Activated CD8-positive, alpha-beta T cell treated with anti-CD3 and anti-CD28 coated beads for 36 hours (primary cell): ENCODE measurements around the gene PSKH1. TPM values are rescaled to one million over a fixed set of nuclear protein-coding genes. Genes with fewer than 3 reads are reported as not detected.
A peak's percentile ranks its signal among the peaks of the same experiment; 100 is the strongest.

ENCODE experiments used
- ATAC-seq: fragments of 200-7000 bp; cut with Tn5 transposase; one replicate; pipeline ENCODE4 v1.10.0; 2021; ENCODE audit warnings: mild to moderate bottlenecking, moderate library complexity
- CTCF ChIA-PET: fragments of 350-600 bp; sonication (Branson Sonifier 250); formaldehyde crosslinking; loops from one replicate; lab custom pipeline; 2021; ENCODE audit warnings: antibody characterized with exemption; lab: Charles Lee
- POLR2A ChIA-PET: fragments of 350-600 bp; sonication (Branson Sonifier 250); formaldehyde crosslinking; loops from one replicate; lab custom pipeline; 2021; ENCODE audit warnings: antibody characterized with exemption; lab: Charles Lee
- DNase-seq: peaks from one replicate; pipeline ENCODE4 v3.0.0-alpha.2; 2020
- H3K27ac Mint-ChIP-seq: one replicate; pipeline ENCODE4 v1.8.0; 2021; ENCODE audit warnings: mild to moderate bottlenecking, mixed read lengths
- H3K27me3 Mint-ChIP-seq: one replicate; pipeline ENCODE4 v1.8.0; 2021; ENCODE audit warnings: mixed read lengths
- H3K36me3 Mint-ChIP-seq: one replicate; pipeline ENCODE4 v1.8.0; 2021; ENCODE audit warnings: low read depth, mixed read lengths
- H3K4me1 Mint-ChIP-seq: one replicate; pipeline ENCODE4 v1.8.0; 2021; ENCODE audit warnings: low read depth, mixed read lengths
- H3K4me3 Mint-ChIP-seq: one replicate; pipeline ENCODE4 v1.8.0; 2021; ENCODE audit warnings: mild to moderate bottlenecking, moderate library complexity, mixed read lengths
- H3K9me3 Mint-ChIP-seq: one replicate; pipeline ENCODE4 v1.8.0; 2021; ENCODE audit warnings: mixed read lengths
- CTCF ChIP-seq: fragments of 200-600 bp; IDR thresholded peaks from one replicate; pipeline ENCODE4 v1.8.0; 2022; ENCODE audit warnings: antibody characterized with exemption, mild to moderate bottlenecking
- intact Hi-C: fragments of 100-400 bp; cut with micrococcal nuclease; formaldehyde crosslinking; loops from one replicate; pipeline ENCODE4 v1.10.0; 2022
- total RNA-seq, 2 experiments: library from RNA; stranded (reverse); gene quantifications; one replicate each; pipeline ENCODE4 v1.2.3, GENCODE V29; 2021

The PSKH1 gene
- total RNA-seq, 2 experiments from 2014 or later = 8.4 to 8.5 TPM

- peak; percentile 94 for TF ChIP-seq CTCF
- H3K36me3 Mint-ChIP-seq = peaks cover 17% of the 10 kb centered on the region
- intact Hi-C loops = loop anchor here (2.0 kb wide), 1 partner anchor 45 kb away; no protein-coding TSS in a partner anchor
- peak; percentile 87 for ATAC-seq
- no peak overlapping the region for H3K27ac Mint-ChIP-seq
- CTCF ChIA-PET = interaction anchor here (0.6 to 6.3 kb wide), 41 partner anchors 8 to 1252 kb away, joined by 3 to 81 read pairs (median 6); partner anchors contain the start of genes ATP6V0D1, CENPT, CTRL and DDX28
- peak; percentile 83 for DNase-seq
- H3K27me3 Mint-ChIP-seq = no peaks in the 10 kb centered on the region
- no peak overlapping the region for H3K4me3 Mint-ChIP-seq
- POLR2A ChIA-PET = interaction anchor here (0.5 to 2.0 kb wide), 9 partner anchors 9 to 82 kb away, joined by 3 to 8 read pairs (median 3); partner anchors contain the start of genes CENPT and EDC4
- no peaks in the 10 kb centered on the region for H3K4me1 Mint-ChIP-seq
- H3K9me3 Mint-ChIP-seq = no peaks in the 10 kb centered on the region
Measured at GRCh38 chr16:67883872-67884261, 9.2 kb upstream of the PSKH1 start.

- POLR2A ChIA-PET = interaction anchor here (1.0 to 2.0 kb wide), 5 partner anchors 8 to 37 kb away, joined by 3 to 8 read pairs (median 3); partner anchors contain the start of genes CENPT and EDC4
Measured at GRCh38 chr16:67884684-67885083, 8.4 kb upstream of the PSKH1 start, which contains the start of gene NRN1L. TSS of gene NRN1L (plus strand) at chr16:67884885. CDS start at chr16:67884904, 19 bp downstream.

GRCh38 chr16:67885545-67885944 is 7.5 kb upstream of the PSKH1 start:
- H3K27me3 Mint-ChIP-seq = no peaks in the 10 kb centered on the region
- POLR2A ChIA-PET = interaction anchor here (0.7 to 1.3 kb wide), 3 partner anchors 39 to 57 kb away, joined by 3 to 4 read pairs (median 3); no protein-coding TSS in a partner anchor
- H3K36me3 Mint-ChIP-seq = peaks cover 7% of the 10 kb centered on the region
- CTCF ChIA-PET = interaction anchor here (0.7 to 6.3 kb wide), 8 partner anchors 7 to 364 kb away, joined by 3 to 81 read pairs (median 18); partner anchors contain the start of gene PSKH1
- no peak overlapping the region for H3K27ac Mint-ChIP-seq
- H3K4me1 Mint-ChIP-seq = no peaks in the 10 kb centered on the region
- no peak overlapping the region for H3K4me3 Mint-ChIP-seq
- intact Hi-C loops = no loop called here
- TF ChIP-seq CTCF = no peak
- no peak for ATAC-seq
- no peaks in the 10 kb centered on the region for H3K9me3 Mint-ChIP-seq
- DNase-seq = no peak

More at GRCh38 chr16:67884684-67885083, 8.4 kb upstream of the PSKH1 start, which contains the start of gene NRN1L:
- H3K4me3 Mint-ChIP-seq = no peak within 1 kb of the TSS
- intact Hi-C loops = no loop called here
- H3K4me1 Mint-ChIP-seq = no peaks in the 10 kb centered on the region
- CTCF ChIA-PET = interaction anchor here (1.2 to 6.3 kb wide), 28 partner anchors 8 to 403 kb away, joined by 3 to 81 read pairs (median 12); partner anchors contain the start of genes ATP6V0D1, CTRL, EDC4 and GFOD2
- H3K27ac Mint-ChIP-seq = no peak within 1 kb of the TSS
- no peak for ATAC-seq
- TF ChIP-seq CTCF = no peak
- H3K27me3 Mint-ChIP-seq = no peaks in the 10 kb centered on the region
- DNase-seq = no peak
- H3K9me3 Mint-ChIP-seq = no peaks in the 10 kb centered on the region
- peaks cover 10% of the 10 kb centered on the region for H3K36me3 Mint-ChIP-seq

GRCh38 chr16:67885976-67886375 is 7.1 kb upstream of the PSKH1 start:
- TF ChIP-seq CTCF = no peak
- CTCF ChIA-PET = interaction anchor here (0.7 to 6.3 kb wide), 6 partner anchors 9 to 365 kb away, joined by 3 to 81 read pairs (median 5); no protein-coding TSS in a partner anchor
- Mint-ChIP-seq H3K4me3 (no peak overlapping the region), H3K4me1 (no peaks in the 10 kb centered on the region), H3K27ac (no peak overlapping the region), H3K36me3 (peaks cover 7% of the 10 kb centered on the region), H3K9me3 (no peaks in the 10 kb centered on the region), H3K27me3 (no peaks in the 10 kb centered on the region)
- ATAC-seq (no peak), DNase-seq (no peak)
- intact Hi-C loops = no loop called here
- POLR2A ChIA-PET = interaction anchor here (0.7 to 1.5 kb wide), 4 partner anchors 38 to 57 kb away, joined by 3 to 6 read pairs (median 4); no protein-coding TSS in a partner anchor

- H3K9me3 Mint-ChIP-seq = no peaks in the 10 kb centered on the region
- TF ChIP-seq CTCF = no peak
- DNase-seq (no peak), ATAC-seq (no peak)
- H3K4me1 Mint-ChIP-seq = no peaks in the 10 kb centered on the region
- ChIA-PET POLR2A (interaction anchor here (0.7 to 1.5 kb wide), 4 partner anchors 38 to 58 kb away, joined by 3 to 6 read pairs (median 4); no protein-coding TSS in a partner anchor), CTCF (interaction anchor here (0.7 to 6.3 kb wide), 6 partner anchors 10 to 365 kb away, joined by 3 to 81 read pairs (median 5); no protein-coding TSS in a partner anchor)
- peaks cover 7% of the 10 kb centered on the region for H3K36me3 Mint-ChIP-seq
- H3K27ac Mint-ChIP-seq = peak overlapping the region; percentile 10
- no peak overlapping the region for H3K4me3 Mint-ChIP-seq
- no peaks in the 10 kb centered on the region for H3K27me3 Mint-ChIP-seq
- intact Hi-C loops = no loop called here
Measured at GRCh38 chr16:67886387-67886786, 6.7 kb upstream of the PSKH1 start.
